Right lobe of liver (tissue), 4 donors: ENCODE measurements around the gene MTHFD1L.

ENCODE experiments used
- POLR2A ChIP-seq: fragments of 450-650 bp; IDR thresholded peaks from one replicate; pipeline ENCODE4 v1.6.1; 2017; ENCODE audit warnings: antibody characterized with exemption, mild to moderate bottlenecking
- TF ChIP-seq, protein P1 (sequence below), 4 donors: fragments of 200-600 bp in 3 of 4; fragments of 450-650 bp in 1 of 4; IDR thresholded peaks; one replicate each; pipeline versions ENCODE4 v1.5.1 to v1.8.0; 2016 to 2022; ENCODE audit warnings: antibody characterized with exemption in 4 of 4, mild to moderate bottlenecking in 2 of 4
- donor health status: DM: no; HTN: no; CAD: no.
- donor health status: DM: no; HTN: no; CAD: no.
- donor health status: DM: no; HTN: yes; CAD: no.

DNA sequence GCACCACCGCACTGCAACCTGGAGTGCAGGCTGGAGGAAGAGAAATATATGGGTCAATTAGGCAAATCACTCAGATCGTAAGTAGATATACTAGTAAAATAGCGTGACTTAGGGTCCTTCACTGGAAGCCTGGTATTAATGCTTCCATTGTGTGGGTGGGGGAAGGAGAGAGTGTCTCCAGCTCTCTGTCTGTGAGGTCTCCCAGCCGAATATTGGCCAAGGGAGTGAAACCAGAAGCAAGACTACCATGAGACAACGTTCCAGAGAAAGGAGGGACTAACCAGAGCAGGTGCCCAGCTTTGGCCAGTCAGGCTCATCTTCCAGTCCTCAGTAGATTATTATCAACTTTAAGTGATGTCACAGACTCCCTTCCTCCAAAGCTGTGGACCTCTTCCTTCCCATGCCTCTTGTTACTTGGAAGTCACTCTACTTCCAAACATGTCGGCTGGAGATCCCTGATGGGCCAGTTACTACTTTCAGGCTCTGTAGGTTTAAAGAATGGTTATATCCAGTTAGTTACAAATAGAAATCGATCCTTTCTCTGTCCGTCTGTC, 28.8 kb downstream of the MTHFD1L start:
- TF ChIP-seq POLR2A: no peak
- TF ChIP-seq, protein P1, sequence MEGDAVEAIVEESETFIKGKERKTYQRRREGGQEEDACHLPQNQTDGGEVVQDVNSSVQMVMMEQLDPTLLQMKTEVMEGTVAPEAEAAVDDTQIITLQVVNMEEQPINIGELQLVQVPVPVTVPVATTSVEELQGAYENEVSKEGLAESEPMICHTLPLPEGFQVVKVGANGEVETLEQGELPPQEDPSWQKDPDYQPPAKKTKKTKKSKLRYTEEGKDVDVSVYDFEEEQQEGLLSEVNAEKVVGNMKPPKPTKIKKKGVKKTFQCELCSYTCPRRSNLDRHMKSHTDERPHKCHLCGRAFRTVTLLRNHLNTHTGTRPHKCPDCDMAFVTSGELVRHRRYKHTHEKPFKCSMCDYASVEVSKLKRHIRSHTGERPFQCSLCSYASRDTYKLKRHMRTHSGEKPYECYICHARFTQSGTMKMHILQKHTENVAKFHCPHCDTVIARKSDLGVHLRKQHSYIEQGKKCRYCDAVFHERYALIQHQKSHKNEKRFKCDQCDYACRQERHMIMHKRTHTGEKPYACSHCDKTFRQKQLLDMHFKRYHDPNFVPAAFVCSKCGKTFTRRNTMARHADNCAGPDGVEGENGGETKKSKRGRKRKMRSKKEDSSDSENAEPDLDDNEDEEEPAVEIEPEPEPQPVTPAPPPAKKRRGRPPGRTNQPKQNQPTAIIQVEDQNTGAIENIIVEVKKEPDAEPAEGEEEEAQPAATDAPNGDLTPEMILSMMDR (IDR thresholded peaks at IDR 0.05): no peak
